Amygdala (tissue), 56 donors: ENCODE results near the gene SNX32.

ENCODE experiments used
- DNase-seq, 56 donors: peaks; one replicate each; lab custom pipeline; 2025; lab: John Stamatoyannopoulos, UW

Gene SNX32

DNA sequence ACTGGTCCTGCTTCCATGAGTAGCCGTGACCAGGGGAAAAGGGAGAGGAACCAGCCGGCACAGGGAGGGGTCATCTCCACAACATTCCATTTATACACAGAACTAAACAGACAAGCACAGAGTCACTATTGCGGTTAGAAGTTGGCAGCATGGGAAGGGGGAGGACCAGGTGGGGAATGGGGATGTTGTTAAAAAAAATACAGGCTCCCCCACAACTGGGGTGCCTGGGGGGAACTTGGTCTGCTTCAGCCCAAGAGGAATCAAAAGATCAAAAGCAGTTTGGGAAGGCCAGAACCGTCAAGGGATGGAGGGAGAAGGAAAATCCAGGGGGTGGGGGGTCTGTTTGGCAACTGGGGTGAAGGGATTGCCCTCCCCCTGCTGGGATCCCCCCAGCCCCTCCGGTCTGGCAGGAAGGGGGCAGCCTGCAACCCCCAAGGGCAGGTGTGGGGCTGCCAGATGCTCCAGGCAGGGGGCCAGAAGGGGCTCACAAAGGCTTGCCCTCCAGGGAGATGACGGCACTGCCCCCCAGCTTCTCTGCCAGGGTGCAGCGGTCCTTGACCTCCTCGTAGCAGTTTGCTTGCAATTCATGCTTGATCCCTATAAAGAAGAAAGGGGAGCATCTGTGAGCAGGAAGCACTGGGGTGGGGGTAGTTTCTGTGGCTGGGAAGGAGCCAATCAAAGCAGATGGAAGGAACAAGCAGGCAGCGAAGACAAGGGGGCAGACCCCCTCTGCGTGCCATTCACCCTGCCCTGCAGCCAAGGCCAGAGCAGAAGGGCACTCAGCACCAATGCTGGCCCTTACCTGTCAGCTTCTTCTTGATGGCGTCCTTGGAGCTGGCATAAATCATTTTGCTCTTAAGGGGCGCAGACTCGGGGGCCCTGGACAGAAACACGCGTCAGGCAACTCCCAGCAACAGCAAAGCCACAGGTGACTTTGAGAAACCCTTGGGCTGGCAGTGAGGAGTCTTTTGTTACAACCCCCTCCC lies 21.4 kb downstream of the SNX32 start:
- DNase-seq, result no peak

DNA sequence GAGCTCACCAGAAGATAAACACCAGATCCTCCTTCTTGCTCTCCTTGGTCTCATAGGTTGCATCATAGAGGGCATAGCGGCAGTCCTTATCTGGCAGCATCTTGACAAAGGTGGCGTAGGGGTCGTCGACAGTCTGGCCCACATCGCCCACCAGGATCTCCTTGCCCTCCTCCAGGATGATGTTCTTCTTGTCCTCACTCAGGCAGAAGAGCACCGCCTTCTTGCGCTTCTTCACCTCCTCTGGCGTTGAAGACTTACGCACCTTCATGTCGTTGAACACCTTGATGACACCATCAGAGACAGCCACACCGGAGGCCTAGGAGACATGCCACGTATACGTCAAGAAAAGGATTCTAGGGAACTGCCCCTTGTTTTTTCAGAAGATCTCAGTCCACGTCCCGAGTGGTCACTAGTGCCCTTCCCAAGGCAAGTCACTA lies 22.2 kb downstream of the SNX32 start:
- no peak for DNase-seq

DNA sequence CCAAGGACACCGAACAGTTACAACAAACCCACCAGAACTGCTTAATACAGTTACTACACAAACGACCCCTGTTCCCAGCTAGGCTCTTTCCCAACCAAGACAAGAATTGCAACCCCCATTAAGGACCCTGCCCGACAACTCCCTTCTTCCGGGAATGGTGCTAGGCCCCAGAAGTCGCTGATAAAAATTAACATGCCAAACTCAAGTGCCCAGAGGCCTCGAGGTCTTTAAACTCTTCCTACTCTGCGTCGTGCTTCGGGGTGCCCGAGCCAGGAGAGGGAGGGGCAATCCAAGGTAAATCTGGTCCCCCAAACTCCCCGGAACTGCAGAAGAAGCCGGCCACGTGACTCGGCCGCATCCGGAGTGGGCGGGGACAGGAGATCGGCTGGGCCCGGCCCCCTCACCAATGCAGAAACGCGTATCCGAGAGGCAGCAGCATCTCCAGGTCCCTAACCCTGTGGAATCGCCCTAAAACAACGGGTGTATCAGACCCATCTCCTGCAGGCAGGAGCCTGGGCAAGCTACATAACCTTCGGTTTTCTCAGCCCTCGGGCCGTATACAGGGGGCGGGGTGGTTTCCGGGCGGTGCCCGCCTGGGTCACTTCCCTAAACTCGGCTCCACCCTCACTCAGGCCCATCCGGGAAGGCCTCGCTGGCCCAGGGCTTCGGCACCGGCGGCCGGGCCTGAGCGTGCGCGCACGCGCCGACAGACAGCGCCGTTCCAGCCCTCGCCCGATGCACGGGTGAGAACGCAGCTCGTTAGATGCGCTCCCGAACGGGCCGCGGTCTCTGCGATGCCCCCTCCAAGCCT lies 23.1 kb downstream of the SNX32 start:
- peak in 52 of 56 donors; percentile 15 to 89 (median 70) for DNase-seq

DNA sequence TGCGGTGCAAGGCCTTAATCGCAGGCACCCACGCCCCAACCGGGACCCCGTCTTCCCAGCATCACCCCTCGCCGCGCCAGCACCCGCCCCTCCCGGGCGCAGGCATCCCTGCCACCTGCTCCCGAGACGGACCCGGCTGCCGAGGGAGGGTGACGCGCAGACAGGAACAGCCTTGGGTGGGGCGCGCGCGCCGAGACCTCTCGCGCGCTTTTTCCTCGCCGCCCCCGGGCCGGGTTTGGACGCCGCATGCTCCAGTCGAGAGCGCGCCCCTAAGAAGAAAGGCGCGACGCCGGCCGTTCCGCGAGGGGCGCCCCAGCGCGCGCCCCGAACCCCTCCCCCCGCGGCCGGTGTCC lies 23.7 kb downstream of the SNX32 start:
- DNase-seq, result peak in 26 of 56 donors; percentile 40 to 82 (median 62)

DNA sequence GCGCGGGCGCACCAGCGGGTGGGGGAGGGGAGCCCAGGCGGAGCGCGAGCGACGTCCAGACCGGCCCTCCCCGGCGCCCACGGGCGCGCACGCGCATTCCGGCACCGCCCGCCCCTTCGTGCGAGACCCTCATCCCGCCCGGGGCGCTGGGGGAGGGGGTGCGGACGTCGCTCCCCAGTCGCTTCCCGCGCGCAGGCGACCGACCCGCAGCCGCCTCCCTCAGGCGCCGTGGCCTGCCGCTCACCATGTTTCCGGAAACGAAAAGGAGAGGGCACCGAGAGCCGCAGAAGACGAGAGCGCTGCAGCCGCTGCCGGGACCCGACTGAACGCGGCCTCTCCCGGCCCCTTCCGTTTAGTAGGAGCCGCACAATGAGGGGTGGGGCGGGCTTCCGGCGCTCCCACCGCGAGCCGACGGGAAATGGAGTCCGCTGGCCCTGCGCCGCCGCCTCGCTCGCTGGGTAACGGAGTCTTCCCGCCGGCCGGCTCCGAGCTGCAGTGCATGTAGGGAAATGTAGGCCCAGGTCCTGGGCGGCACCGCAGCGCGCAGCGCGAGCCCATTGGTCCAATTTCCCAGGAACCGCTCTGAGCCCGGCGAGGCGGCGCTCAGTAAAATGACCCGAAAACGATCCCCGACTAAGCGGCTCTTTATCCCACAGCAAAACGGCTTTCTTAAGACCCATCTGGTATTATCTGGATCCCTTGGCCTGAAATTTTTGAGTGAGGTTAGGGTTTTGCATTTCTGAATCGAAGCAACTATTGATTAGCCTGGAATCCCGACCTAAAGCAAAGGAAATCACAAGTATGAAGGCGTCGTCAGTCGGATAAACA lies 24.3 kb downstream of the SNX32 start, which contains the start of gene CFL1:
Gene CFL1 (minus strand): TSS at position 328 of the 828 bp plus-strand sequence. CDS start 81 bp downstream, at position 247.
- peak; percentile 76 to 99 (median 96) for DNase-seq

DNA sequence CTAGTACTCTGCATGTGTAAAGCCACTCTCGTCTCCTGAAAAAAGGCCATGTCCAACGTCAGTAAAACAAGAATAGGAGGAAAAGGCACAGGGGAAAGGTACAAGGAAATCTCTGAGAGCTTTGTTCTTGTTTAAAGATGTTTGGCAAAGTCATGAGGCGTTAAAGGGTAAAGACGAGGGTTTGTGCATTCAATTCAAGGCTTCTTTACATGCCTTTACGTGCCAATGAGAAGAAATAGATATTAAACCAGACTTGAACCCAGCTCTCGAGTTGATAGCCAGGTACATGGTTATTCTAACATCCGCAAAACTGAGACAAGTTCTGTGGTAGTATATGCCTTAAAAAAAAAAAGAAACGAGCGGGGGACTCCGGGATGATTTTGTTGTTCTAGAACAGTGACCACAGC lies 24.9 kb downstream of the SNX32 start:
- no peak for DNase-seq

DNA sequence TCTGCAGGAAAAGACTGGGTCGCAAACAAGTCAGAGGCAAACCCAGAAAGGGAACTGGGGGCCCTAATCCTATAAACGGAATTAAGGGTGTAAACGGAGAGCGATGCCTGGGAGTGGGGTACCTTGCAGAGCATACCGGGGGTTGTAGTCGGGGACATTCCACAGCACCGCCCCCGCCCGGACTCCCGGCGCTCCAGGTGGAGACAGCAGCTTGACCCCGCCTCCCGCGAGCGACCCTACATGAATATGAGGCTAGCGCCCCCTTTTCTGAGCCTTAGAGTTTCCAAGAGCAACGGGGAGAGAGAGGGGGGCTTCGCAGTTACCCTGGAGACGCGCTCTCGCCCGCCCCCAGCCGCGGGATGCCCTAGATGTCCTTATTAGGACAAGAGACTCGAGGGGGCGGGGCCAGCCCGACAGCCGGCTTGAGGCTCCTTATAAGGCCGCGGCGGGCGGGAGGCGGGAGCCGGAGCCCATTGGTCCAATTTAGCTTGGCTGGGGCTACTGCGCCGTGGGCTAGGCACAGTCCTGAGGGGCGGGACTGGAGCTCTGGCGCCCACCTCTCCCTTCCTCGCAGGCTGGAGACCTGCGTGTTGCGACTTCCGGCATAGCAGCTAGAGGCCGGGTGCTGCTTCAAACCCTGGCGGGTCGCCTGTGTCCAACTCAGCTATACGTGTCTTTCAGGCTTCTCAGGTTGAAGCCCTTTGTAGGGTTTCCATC lies 25.5 kb downstream of the SNX32 start:
- DNase-seq, result peak in 55 of 56 donors; percentile 58 to 99 (median 93)

DNA sequence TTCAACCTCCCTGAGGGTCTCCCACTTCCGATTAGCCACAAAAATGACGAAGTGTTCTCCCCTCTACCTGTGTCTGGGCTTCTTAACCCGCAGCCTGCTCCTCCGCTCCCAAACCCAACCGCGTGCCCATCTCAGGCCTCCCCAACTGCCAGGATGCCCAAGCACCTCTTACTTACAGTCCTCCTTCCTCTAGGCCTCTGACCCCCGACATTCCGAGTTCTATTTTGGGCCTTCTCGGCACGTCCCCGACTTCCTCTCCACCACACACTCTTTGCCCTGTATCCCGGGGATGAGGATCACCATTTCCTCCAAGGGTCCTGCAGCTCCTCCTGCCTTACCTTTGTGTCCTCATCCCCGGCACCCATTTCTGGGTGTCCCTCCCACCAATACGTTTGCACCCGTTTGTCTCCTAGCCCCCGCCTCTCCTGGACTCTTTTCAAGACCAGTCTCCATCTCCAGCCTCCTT lies 26.1 kb downstream of the SNX32 start:
- peak in 9 of 56 donors; percentile 63 to 78 (median 72) for DNase-seq

DNA sequence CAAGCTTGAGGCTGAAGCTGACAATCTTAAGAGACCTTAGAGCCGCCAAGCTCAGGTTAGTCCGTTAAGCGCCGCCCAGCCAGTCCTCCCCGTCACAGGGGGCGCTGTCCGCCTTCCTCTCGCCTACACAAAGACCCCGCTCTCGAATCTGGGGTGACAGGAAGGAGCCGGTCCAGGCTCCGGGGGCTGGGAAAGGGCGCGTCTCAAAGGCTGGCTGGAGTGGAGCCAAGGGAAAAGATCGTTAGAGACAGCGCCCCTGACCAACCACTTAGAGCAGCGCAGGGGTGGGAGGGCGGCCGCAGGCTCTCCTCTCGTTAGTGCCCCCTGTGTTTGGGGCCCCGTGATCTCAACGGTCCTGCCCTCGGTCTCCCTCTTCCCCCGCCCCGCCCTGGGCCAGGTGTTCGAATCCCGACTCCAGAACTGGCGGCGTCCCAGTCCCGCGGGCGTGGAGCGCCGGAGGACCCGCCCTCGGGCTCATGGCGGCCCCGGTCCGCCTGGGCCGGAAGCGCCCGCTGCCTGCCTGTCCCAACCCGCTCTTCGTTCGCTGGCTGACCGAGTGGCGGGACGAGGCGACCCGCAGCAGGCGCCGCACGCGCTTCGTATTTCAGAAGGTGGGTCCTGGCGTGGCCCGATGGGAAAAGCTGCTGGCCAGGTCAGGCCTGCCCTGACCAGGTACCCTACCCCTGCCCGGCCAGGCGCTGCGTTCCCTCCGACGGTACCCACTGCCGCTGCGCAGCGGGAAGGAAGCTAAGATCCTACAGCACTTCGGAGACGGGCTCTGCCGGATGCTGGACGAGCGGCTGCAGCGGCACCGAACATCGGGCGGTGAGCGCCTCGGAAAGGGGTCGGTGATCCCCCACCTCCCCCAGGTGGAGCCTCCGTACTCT lies 26.8 kb downstream of the SNX32 start, which contains the start of gene MUS81:
Gene MUS81 (plus strand): TSS at position 156 of the 887 bp plus-strand sequence. CDS start 321 bp downstream, at position 477.
- DNase-seq, result peak in 54 of 56 donors; percentile 50 to 94 (median 86)

DNA sequence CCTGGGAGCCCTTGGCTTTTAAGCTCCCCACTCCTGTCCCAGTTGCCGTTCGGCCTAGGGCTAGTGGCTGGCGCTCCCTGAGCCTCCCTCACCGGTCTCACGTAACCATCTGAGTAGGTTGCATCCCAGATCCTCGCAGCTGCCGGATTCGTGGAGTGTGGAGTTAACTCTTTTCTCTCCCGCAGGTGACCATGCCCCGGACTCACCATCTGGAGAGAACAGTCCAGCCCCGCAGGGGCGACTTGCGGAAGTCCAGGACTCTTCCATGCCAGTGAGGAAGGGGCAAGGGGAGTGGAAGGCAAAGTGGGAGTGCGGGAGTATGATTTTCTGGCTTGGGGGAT lies 27.4 kb downstream of the SNX32 start:
- no peak for DNase-seq

DNA sequence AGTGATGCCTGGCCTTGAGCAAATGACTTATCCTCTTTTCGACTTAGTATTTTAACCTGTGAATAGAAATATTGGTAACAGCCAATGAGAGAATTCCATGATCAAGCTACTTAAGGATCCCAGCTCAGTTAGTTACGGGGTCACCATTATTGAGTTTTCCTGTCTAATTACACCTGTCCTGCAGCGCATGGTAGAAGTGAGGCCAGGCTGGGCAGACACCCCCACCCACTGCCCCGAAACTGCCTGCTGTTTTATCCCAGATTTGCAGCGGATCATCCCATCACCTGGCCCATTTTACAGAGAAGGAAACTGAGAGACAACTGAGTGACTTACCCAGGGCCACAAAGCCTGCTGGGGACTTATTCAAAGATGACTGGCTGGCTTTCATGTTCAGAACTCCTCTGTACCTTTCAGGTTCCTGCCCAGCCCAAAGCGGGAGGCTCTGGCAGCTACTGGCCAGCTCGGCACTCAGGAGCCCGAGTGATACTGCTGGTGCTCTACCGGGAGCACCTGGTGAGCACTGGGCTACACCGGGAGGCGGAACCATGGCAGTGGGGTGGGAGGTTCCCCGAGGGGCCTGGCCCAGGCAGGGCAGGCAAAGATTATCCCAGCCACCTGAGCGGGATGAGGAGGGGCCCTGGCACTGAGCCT lies 27.9 kb downstream of the SNX32 start:
- DNase-seq, result peak in 1 of 56 donors; percentile 76

DNA sequence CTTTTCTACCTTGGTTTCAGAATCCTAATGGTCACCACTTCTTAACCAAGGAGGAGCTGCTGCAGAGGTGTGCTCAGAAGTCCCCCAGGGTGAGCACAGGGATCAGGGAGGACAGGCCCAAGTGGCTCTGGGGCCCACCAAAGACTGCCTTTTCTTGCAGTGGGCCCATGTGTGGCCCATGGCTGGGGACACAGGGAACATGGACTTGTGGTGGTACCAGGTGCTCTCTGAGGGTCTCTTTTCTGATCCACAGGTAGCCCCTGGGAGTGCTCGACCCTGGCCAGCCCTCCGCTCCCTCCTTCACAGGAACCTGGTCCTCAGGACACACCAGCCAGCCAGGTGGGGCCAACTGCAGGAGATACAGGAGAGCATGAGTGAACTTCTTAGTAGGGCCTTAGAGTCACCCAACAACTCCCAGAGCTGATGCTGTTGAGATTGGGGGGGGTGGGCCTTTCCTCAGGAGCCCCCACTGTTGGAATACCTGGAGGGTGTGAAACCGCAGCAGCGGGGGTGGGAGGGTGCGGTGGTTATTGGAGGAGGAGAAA lies 28.5 kb downstream of the SNX32 start:
- DNase-seq, result no peak

DNA sequence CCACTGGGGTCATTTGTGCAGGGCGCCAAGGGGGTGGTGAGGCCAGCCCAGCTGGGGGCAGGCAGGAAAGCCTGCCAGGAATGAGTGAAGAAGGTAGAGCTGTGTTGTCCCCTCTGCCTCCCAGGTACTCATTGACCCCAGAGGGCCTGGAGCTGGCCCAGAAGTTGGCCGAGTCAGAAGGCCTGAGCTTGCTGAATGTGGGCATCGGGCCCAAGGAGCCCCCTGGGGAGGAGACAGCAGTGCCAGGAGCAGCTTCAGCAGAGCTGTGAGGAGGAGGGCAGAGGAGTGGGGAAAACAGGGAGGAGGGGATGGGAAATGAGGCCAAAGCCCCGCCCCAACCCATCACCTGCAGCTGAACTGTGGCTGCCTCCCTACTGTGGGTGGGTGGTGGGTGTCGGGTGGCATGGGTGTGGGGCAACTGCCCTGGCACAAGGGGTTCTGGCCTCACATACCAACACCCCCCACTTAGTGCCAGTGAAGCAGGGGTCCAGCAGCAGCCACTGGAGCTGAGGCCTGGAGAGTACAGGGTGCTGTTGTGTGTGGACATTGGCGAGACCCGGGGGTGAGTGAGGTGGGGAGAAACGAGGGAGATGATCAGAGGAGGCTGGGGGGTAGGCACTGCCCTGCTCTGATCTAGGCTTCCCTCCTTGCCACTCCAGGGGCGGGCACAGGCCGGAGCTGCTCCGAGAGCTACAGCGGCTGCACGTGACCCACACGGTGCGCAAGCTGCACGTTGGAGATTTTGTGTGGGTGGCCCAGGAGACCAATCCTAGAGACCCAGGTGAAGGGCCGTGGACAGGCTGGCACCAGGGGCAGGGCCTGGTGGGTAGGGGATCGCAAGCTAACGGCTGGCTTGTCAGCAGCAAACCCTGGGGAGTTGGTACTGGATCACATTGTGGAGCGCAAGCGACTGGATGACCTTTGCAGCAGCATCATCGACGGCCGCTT lies 29.5 kb downstream of the SNX32 start:
- no peak for DNase-seq

DNA sequence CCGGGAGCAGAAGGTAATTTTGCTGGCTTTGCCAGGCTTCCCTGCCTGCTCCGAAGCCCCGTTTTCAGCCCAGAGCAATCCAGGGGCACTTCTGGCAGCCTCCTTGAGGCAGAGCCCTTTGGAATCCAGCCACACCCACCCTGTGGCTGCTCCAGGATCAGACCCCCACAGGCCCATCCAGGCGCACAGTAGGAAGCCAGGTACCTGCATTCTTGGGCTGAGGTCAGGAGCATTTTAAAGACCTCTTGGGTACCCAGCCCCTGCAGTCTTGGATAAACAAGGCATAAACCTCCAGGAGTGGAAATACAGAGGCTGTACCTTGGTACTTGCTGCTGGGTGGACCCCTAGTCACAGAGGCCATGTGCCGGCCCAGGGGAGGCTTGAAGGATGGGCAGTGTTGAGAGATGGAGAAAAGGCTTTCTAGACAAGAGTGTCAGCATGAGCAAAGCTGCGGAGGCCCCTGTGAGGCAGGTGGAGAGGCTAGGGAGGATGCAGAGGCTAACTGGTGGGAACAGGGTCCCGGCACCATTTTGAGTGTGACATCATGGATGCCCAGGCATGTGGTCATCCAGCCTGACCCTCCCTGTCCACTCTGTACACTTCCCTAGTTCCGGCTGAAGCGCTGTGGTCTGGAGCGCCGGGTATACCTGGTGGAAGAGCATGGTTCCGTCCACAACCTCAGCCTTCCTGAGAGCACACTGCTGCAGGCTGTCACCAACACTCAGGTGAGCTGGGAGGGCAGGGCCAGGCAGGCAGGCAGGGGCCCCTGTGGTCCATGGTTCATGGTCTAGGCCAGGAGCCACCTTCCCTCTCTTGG lies 30.3 kb downstream of the SNX32 start:
- DNase-seq, result no peak

DNA sequence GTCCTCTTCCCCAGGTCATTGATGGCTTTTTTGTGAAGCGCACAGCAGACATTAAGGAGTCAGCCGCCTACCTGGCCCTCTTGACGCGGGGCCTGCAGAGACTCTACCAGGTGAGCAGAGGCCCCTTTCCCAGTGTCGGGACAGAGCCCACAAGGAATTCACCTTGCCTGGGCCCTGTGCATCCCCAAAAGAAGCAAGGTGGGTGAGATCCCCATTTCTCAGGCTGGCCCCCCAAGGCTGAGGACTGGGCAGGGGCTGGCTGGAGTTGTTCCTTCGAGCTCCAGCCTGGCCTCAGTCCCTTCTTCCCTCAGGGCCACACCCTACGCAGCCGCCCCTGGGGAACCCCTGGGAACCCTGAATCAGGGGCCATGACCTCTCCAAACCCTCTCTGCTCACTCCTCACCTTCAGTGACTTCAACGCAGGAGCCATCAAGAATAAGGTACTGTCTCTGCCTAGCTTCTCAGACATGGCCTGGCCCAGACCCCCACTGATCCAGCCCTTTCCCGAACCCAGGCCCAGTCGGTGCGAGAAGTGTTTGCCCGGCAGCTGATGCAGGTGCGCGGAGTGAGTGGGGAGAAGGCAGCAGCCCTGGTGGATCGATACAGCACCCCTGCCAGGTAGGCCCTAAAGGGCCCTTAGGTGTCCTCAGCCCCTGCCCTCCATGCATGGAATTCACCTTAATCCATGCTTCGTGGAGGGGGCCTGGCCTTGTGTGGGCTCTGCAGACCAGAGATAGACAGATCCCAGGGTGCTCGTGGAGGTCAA lies 31.1 kb downstream of the SNX32 start:
- no peak for DNase-seq
